H1 (cell line): ENCODE data around the gene GRIA1. TPM values are rescaled to one million over a fixed set of nuclear protein-coding genes. Genes with fewer than 3 reads are reported as not detected.
A peak's percentile ranks its signal among the peaks of the same experiment; 100 is the strongest.

ENCODE experiments used
- CTCF ChIA-PET: fragments of 300-600 bp; sonication (Branson Sonifier 250); formaldehyde crosslinking; loops from one replicate; lab custom pipeline; 2021; ENCODE audit not compliant: partially characterized antibody; lab: Charles Lee
- POLR2A ChIA-PET: fragments of 300-600 bp; sonication (Branson Sonifier 250); formaldehyde crosslinking; loops from one replicate; lab custom pipeline; 2021; ENCODE audit warnings: inconsistent platforms; ENCODE audit not compliant: partially characterized antibody; lab: Charles Lee
- DNase-seq, 2 experiments: peaks; one replicate each; pipeline versions ENCODE4 v3.0.0 to v3.0.0-alpha.2; 2010 to 2022; ENCODE audit warnings: low spot score in 2 of 2, low read depth in 1 of 2, mixed read lengths in 1 of 2
- FAIRE-seq: peaks from 2 replicates; lab custom pipeline; 2011; peaks lifted over from hg19 to GRCh38; lab: Jason Lieb, UNC
- H2AFZ ChIP-seq: 2 replicates; pipeline ENCODE4 v1.8.1; 2012; ENCODE audit warnings: low read length, inconsistent platforms
- H2AK5ac ChIP-seq: 2 replicates; pipeline ENCODE4 v1.6.1; 2013; ENCODE audit warnings: low read depth, low read length
- H2BK120ac ChIP-seq: replicated peaks from 2 replicates; pipeline ENCODE3; 2013; ENCODE audit warnings: low read depth, low read length, inconsistent platforms
- H2BK12ac ChIP-seq: 2 replicates; pipeline ENCODE4 v1.6.1; 2013; ENCODE audit warnings: low read depth, low read length
- H2BK15ac ChIP-seq: 2 replicates; pipeline ENCODE4 v1.6.1; 2013; ENCODE audit warnings: low read length
- H2BK20ac ChIP-seq: 2 replicates; pipeline ENCODE4 v1.6.1; 2013; ENCODE audit warnings: low read length
- H2BK5ac ChIP-seq: 2 replicates; pipeline ENCODE4 v1.6.1; 2013; ENCODE audit warnings: low read depth, low read length
- H3K14ac ChIP-seq: 2 replicates; pipeline ENCODE4 v1.6.1; 2013; ENCODE audit warnings: inconsistent platforms; ENCODE audit not compliant: insufficient read length
- H3K18ac ChIP-seq: 2 replicates; pipeline ENCODE4 v1.6.1; 2013; ENCODE audit warnings: low read length; ENCODE audit errors: extremely low read depth
- H3K23ac ChIP-seq: 2 replicates; pipeline ENCODE4 v1.6.1; 2013; ENCODE audit warnings: inconsistent platforms; ENCODE audit not compliant: insufficient read length
- H3K23me2 ChIP-seq: 2 replicates; pipeline ENCODE4 v1.6.1; 2013; ENCODE audit warnings: low read depth, low read length
- H3K27ac ChIP-seq: 2 replicates; pipeline ENCODE4 v1.6.1; 2011; ENCODE audit warnings: low read depth, low read length, inconsistent platforms
- H3K27me3 ChIP-seq, 4 experiments: replicated peaks in 1 of 4; 1 replicate in 1 of 4; 2 replicates in 3 of 4; pipeline versions ENCODE4 v1.6.1 to v1.8.1; 2011 to 2013; ENCODE audit warnings: low read length in 3 of 4, mild to moderate bottlenecking in 3 of 4, inconsistent platforms in 2 of 4, mixed read lengths in 2 of 4, moderate library complexity in 1 of 4; ENCODE audit not compliant: control insufficient read depth in 3 of 4, insufficient read depth in 3 of 4; ENCODE audit errors: extremely low read depth in 1 of 4
- H3K36me3 ChIP-seq, 4 experiments: 2 replicates each; pipeline versions ENCODE4 v1.6.1 to v1.8.1; 2011 to 2013; ENCODE audit warnings: mild to moderate bottlenecking in 4 of 4, low read length in 3 of 4, moderate library complexity in 2 of 4, control low read depth in 1 of 4, inconsistent platforms in 1 of 4; ENCODE audit not compliant: insufficient read depth in 4 of 4, control insufficient read depth in 2 of 4
- H3K4ac ChIP-seq: replicated peaks from 2 replicates; pipeline ENCODE3; 2013; ENCODE audit warnings: low read length, low read depth, mixed read lengths, inconsistent platforms; ENCODE audit not compliant: insufficient read length
- H3K4me1 ChIP-seq, 4 experiments: replicated peaks in 1 of 4; 1 replicate in 1 of 4; 2 replicates in 3 of 4; pipeline versions ENCODE4 v1.6.1 to v1.8.1; 2011 to 2013; ENCODE audit warnings: low read length in 3 of 4, inconsistent platforms in 2 of 4, mixed read lengths in 1 of 4; ENCODE audit not compliant: insufficient read depth in 4 of 4, control insufficient read depth in 3 of 4
- H3K4me2 ChIP-seq, 2 experiments: 2 replicates each; pipeline versions ENCODE4 v1.6.1 to v1.8.1; 2011 to 2013; ENCODE audit warnings: low read depth in 2 of 2, low read length in 2 of 2, control low read depth in 1 of 2, inconsistent platforms in 1 of 2, mild to moderate bottlenecking in 1 of 2; ENCODE audit not compliant: insufficient read depth in 1 of 2
- H3K4me3 ChIP-seq, 4 experiments: fragments of 200-600, 300-600 bp in 1 of 4; sonication (generic), shearing (Covaris generic), sonication (Bioruptor Twin) in 1 of 4; 2 replicates each; pipeline versions ENCODE4 v1.5.1 to v1.8.1; 2011 to 2016; ENCODE audit warnings: low read length in 4 of 4, low read depth in 3 of 4, control low read depth in 2 of 4, inconsistent platforms in 2 of 4, mild to moderate bottlenecking in 2 of 4, mixed read lengths in 1 of 4, moderate library complexity in 1 of 4; ENCODE audit not compliant: insufficient read depth in 2 of 4; ENCODE audit errors: extremely low read depth in 1 of 4
- H3K56ac ChIP-seq: replicated peaks from 2 replicates; pipeline ENCODE3; 2013; ENCODE audit warnings: low read depth, mild to moderate bottlenecking, mixed read lengths, low read length, inconsistent platforms; ENCODE audit not compliant: insufficient read length
- H3K79me1 ChIP-seq: 2 replicates; pipeline ENCODE4 v1.6.1; 2013; ENCODE audit warnings: low read depth, low read length, control low read depth
- H3K79me2 ChIP-seq, 2 experiments: 2 replicates each; pipeline versions ENCODE4 v1.6.1 to v1.8.1; 2012 to 2013; ENCODE audit warnings: low read length in 2 of 2, mild to moderate bottlenecking in 2 of 2, inconsistent platforms in 1 of 2; ENCODE audit not compliant: insufficient read depth in 2 of 2, control insufficient read depth in 1 of 2
- H3K9ac ChIP-seq, 4 experiments: replicated peaks in 1 of 4; 1 replicate in 1 of 4; 2 replicates in 3 of 4; pipeline versions ENCODE4 v1.6.1 to v1.8.1; 2011 to 2013; ENCODE audit warnings: low read depth in 3 of 4, low read length in 3 of 4, control low read depth in 2 of 4, mild to moderate bottlenecking in 2 of 4, moderate library complexity in 2 of 4, inconsistent platforms in 1 of 4; ENCODE audit errors: extremely low read depth in 1 of 4
- H3K9me3 ChIP-seq, 2 experiments: 2 replicates each; pipeline versions ENCODE4 v1.6.1 to v1.8.1; 2012 to 2013; ENCODE audit warnings: mild to moderate bottlenecking in 2 of 2, moderate library complexity in 2 of 2, control low read depth in 1 of 2, inconsistent platforms in 1 of 2, low read depth in 1 of 2, low read length in 1 of 2, mixed read lengths in 1 of 2; ENCODE audit not compliant: insufficient read depth in 2 of 2
- H4K20me1 ChIP-seq, 2 experiments: replicated peaks in 1 of 2; 2 replicates each; pipeline versions ENCODE3 to v1.8.1; 2011 to 2013; ENCODE audit warnings: inconsistent platforms in 2 of 2, low read length in 2 of 2, mild to moderate bottlenecking in 1 of 2; ENCODE audit not compliant: insufficient read depth in 2 of 2, control insufficient read depth in 1 of 2
- H4K5ac ChIP-seq: 2 replicates; pipeline ENCODE4 v1.6.1; 2013; ENCODE audit warnings: low read length, low read depth, mixed read lengths, inconsistent platforms; ENCODE audit not compliant: insufficient read length
- H4K8ac ChIP-seq: 2 replicates; pipeline ENCODE4 v1.8.0; 2013; ENCODE audit warnings: mild to moderate bottlenecking, moderate library complexity, low read length, inconsistent platforms; ENCODE audit not compliant: insufficient read depth; ENCODE audit errors: extremely low read depth
- H4K91ac ChIP-seq: replicated peaks from 2 replicates; pipeline ENCODE3; 2013; ENCODE audit warnings: low read length, mixed read lengths, inconsistent platforms; ENCODE audit not compliant: insufficient read length
- KDM5A ChIP-seq: fragments of 200-600 bp; IDR thresholded peaks from 2 replicates; pipeline ENCODE4 v1.7.1; 2012; ENCODE audit warnings: mild to moderate bottlenecking, low read length, inconsistent platforms, mixed read lengths
- SUZ12 ChIP-seq: fragments of 200-600 bp; sonication (generic); IDR thresholded peaks from 2 replicates; pipeline ENCODE4 v1.6.1; 2012; ENCODE audit warnings: mild to moderate bottlenecking, inconsistent platforms, low read length, moderate library complexity, mixed read lengths
- polyA plus RNA-seq, 7 experiments: library from polyadenylated mRNA; depleted of rRNA in 3 of 7; stranded (reverse) in 5 of 7; unstranded in 2 of 7; fragments of >200 nt in 5 of 7; fragments of 200-250 nt in 2 of 7; gene quantifications; 1 replicate in 5 of 7; 2 replicates in 1 of 7; 4 replicates in 1 of 7; pipeline versions ENCODE4 v1.2.1 to v1.2.3, GENCODE V29; 2011 to 2013; ENCODE audit warnings: missing spikeins in 2 of 7, mixed read lengths in 2 of 7
- total RNA-seq: library from RNA; stranded (reverse); fragmentation: NEBNext Ultra II Directional; extraction: Animal tissue kit (Norgen Biotek cat#: 25700); gene quantifications from 2 replicates; pipeline ENCODE4 v1.2.1, GENCODE V29; 2021

Gene GRIA1
- total and polyA plus RNA-seq, 2 of the 8 experiments (the other 6 are each of a cell fraction or from before 2014, with no cell fraction given): 0.97 to 2.5 TPM

GRCh38 chr5:153630546-153630945 is 140.1 kb downstream of the GRIA1 start:
- Histone ChIP-seq H3K56ac (no peak overlapping the region), H3K27ac (no peak overlapping the region), H3K4me3 (no peak overlapping the region), H3K14ac (no peak overlapping the region), H4K91ac (no peak overlapping the region), H3K4ac (no peak overlapping the region), H4K8ac (no peak overlapping the region), H2BK20ac (no peak overlapping the region), H3K79me1 (no peaks in the 10 kb centered on the region), H2AFZ (no peak overlapping the region), H3K9ac (no peak overlapping the region), H4K5ac (no peak overlapping the region), H3K23me2 (no peaks in the 10 kb centered on the region), H3K9me3 (no peaks in the 10 kb centered on the region), H2BK5ac (no peak overlapping the region), H3K23ac (no peak overlapping the region), H2AK5ac (peak overlapping the region; percentile 26; the same call in 1 of the 2 replicates), H3K4me1 (peaks cover 2 to 8% (median 6%) of the 10 kb centered on the region in 4 experiments; a peak in 6 of 7 replicates), H2BK120ac (no peak overlapping the region), H2BK15ac (no peak overlapping the region), H3K36me3 (no peaks in the 10 kb centered on the region), H3K79me2 (no peaks in the 10 kb centered on the region), H3K27me3 (no peaks in the 10 kb centered on the region), H4K20me1 (no peaks in the 10 kb centered on the region), H2BK12ac (no peak overlapping the region), H3K4me2 (no peak overlapping the region), H3K18ac (no peak overlapping the region)
- DNase-seq (no peak), FAIRE-seq (no peak)
- ChIA-PET CTCF (interaction anchor here (1.3 kb wide), 1 partner anchor 335 kb away, joined by 5 read pairs; no protein-coding TSS in a partner anchor), POLR2A (no interaction called here)
- no peak for TF ChIP-seq SUZ12
- TF ChIP-seq KDM5A: no peak
